Measurements from ENCODE around the gene PSMB9.

- TF ChIP-seq CTCF (IDR thresholded peaks at IDR 0.05) (no peak), POLR2A (IDR thresholded peaks at IDR 0.05) (peak in 1 of 3 donors; percentile 27)
These were observed 9.1 kb upstream of the PSMB9 start for GRCh38 chr6:32844839-32845383.
